ENCODE data around the gene MCU.

GRCh38 chr10:72818076-72818475 is 126.1 kb downstream of the MCU start:
- TF ChIP-seq EZH2phosphoT487 (IDR thresholded peaks at IDR 0.05; ENCODE audit: low read depth, severe bottlenecking, unreplicated experiment): no peak
- TF ChIP-seq CTCF (IDR thresholded peaks at IDR 0.05; ENCODE audit: poor library complexity): no peak
- TF ChIP-seq EZH2 (IDR thresholded peaks at IDR 0.05; ENCODE audit: borderline replicate concordance): no peak
